ENCODE results near the gene RNF217.
"Not testable (repeated sequence)": the region's sequence is repeated elsewhere in the genome, so short reads cannot be mapped to it uniquely, and the experiment has no call there.

Gene RNF217

DNA sequence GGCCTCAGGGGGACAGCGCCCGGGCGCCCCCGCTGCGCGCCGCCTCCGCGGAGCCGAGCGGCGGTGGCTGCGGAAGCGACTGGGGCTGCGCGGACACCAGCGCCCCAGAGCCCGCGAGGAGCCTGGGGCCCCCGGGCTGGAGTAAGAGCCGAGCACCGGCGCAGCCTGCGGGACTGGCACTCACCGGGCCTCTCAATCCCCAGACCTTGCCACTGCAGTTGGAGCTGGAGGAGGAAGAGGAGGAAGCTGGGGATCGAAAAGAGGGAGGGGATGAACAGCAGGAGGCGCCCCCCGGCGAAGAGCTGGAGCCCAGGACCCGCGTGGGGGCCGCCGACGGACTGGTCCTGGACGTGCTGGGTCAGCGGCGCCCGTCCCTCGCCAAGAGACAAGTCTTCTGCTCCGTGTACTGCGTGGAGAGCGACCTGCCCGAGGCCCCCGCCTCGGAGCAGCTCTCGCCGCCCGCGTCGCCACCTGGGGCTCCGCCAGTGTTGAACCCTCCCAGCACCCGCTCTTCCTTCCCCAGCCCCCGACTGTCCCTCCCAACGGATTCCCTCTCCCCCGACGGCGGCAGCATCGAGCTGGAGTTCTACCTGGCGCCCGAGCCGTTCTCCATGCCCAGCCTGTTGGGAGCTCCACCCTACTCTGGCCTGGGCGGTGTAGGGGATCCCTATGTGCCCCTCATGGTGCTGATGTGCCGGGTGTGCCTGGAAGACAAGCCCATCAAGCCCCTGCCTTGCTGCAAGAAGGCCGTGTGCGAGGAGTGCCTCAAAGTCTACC is 590 bp downstream of the RNF217 start:
- no peak for DNase-seq (ENCODE audit: low read depth in 2 of 2)

GRCh38 chr6:124963416-124963785 is 1.2 kb downstream of the RNF217 start:
- DNase-seq (ENCODE audit: low read depth in 2 of 2), result no peak

DNA sequence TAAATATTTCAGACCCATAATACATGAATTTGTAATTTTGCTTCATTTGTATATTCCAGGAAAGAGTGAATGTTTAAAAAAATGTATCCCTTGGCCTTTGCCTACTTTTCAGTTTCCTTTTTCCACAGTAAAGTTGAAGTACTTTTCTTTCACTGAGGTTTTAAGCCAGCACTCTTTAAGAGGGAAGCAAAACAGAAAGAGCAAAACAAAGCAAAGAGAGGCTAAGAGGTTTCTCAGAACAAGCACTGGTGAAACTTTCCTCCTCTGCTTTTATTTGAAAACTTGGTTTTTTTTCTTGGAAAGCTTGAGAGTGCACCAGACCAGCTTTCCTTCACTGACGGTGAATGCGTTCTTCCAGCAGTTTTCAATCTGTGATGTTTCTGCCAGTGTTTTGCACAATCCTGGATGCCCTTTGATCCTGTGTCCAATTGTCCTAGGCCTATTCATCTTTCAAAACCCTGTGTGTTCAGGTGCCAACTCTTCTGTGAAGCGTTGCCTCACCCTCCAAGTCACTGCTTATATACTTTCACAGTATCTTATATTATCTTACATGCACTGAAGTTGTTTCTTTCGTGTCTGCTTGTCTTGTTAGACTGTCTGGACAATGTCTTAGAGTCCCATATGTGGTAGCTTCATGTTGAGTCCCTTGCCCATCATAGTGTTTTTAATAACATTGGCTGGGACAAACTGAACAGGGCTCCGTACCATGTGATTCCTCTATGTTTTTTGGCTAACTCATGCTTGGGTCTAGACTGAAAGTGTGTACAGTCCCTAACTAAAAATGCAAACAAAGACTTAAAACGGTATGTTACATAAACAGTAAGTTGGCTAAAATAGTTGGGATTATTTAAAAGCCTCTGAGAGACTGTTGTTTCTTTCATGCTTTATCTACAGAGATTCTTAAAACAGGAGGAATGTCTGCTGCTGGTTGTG is 1.9 kb downstream of the RNF217 start:
- no peak for DNase-seq (ENCODE audit: low read depth in 2 of 2)

DNA sequence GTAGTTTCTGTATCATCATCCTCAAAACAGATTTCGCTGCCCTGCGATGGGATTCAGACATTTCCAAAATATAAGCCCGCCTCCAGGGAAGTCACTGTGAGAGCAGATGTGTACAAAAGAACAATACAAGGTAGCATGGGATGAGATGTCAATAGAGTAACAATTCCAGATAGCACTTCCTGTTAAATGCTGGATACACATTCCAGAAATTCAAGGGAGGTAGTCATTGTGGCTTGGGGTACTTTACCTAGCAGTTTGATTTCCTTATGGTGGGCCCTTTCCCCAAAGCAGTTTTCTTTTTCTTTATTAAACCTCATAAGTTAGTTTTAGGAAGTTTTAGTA is 2.5 kb downstream of the RNF217 start:
- no peak for DNase-seq (ENCODE audit: low read depth in 2 of 2)

DNA sequence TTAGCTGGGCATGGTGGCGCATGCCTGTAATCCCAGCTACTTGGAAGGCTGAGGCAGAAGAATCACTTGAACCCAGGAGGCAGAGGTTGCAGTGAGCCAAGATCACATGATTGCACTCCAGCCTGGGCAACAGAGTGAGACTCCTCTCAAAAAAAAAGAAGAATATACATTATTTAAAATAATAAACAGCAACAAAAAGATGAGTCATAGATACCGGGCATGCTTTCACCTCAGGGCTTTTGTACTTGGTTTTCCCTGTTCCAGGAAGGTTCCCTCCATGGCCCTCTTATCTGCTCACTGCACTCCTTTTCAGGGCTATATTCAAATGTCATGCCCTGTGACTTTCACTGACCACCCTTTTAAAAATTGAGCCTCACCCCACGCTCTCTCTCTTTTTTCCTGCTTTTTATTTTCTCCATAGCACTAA is 3.2 kb downstream of the RNF217 start:
- DNase-seq (ENCODE audit: low read depth in 2 of 2), result not testable (repeated sequence)

GRCh38 chr6:124967444-124967843 is 5.2 kb downstream of the RNF217 start:
- DNase-seq (ENCODE audit: low read depth in 2 of 2), result no peak

GRCh38 chr6:124968401-124968800 is 6.2 kb downstream of the RNF217 start:
- no peak for DNase-seq (ENCODE audit: low read depth in 2 of 2)

DNA sequence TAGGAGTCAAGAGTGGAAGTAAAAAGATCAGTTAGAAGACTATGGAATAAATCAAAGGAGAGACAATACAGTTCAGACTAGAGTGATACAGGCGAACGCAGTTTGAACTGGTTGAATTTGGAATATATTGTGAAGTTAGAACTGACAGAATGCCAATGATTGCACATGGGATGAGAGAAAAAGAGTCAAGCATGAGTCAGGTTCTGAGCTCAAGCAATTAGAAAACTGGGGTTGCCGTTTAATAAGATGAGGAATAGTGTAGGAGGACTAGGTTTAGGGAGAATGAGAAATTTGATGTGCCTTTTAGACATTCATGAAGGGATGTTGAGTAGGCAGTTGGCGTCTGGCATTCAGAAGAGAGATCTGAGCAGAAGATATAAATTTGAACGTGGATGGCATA is 8.0 kb downstream of the RNF217 start:
- DNase-seq (ENCODE audit: low read depth in 2 of 2), result no peak

- DNase-seq (ENCODE audit: low read depth in 2 of 2), result no peak
These were observed 8.5 kb downstream of the RNF217 start for GRCh38 chr6:124970763-124971162.

DNA sequence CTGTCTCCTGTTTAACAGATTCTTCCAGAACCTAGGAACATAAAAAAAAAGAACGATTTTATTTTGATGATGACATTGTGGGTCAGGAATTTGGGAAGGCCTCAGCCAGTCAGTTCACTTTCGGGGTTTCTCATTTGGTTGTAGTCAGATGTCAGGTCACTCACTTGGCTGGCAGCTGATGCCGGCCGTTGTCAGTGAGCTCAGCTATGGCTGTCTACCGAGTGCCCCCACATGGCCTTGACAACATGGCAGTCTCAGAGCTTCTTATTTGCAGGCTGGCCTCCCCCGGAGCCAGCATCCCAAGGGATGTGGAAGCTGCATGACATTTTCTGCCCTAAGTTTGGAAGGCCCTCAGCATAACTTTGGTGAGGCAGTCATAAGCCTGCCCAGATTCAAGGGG is 11.5 kb downstream of the RNF217 start:
- no peak for DNase-seq (ENCODE audit: low read depth in 2 of 2)

- no peak for DNase-seq (ENCODE audit: low read depth in 2 of 2)
These were observed 12.6 kb downstream of the RNF217 start for GRCh38 chr6:124974771-124975377.

DNA sequence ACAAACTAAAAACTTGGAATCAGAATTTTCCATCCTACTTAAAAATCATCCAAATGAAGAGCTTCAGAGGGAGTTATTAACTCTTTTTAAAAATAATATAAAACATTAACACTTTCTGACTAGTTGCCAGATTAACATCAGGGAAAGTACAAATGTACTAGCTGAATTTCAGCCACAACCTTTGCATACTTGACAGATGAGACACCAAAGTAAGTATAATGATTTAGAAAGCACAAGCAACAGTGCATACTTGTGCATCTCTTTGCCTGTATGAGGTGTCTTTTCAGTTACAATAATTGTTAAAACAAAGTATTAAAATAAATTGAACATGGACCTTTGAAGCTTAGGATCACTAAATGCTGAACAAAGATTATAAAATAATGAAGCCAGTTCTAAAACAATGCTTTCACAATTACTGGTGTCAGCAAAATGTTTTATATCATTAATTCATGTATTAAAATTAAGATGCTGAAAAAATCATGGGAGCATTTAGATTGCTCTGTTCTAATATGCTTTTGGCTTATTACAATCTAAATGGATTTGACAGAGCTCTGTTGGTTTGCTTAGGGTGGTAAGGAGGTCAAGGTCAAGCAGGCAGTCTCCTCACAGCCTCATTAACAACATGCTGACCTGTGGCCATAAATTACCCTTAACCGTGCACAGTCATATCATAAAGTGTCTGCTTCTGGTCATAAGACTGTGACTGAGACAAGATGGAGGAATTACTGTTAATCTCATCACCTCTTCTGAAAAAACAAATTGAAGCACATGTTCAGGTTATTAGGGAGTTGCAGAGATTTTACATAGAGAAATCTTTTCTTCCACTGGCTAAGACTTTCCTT is 15.1 kb downstream of the RNF217 start:
- DNase-seq (ENCODE audit: low read depth in 2 of 2), result no peak

GRCh38 chr6:124978451-124979293 is 16.4 kb downstream of the RNF217 start:
- DNase-seq (ENCODE audit: low read depth in 2 of 2), result no peak

- DNase-seq (ENCODE audit: low read depth in 2 of 2), result no peak
These were observed 17.0 kb downstream of the RNF217 start for GRCh38 chr6:124979294-124979678.

DNA sequence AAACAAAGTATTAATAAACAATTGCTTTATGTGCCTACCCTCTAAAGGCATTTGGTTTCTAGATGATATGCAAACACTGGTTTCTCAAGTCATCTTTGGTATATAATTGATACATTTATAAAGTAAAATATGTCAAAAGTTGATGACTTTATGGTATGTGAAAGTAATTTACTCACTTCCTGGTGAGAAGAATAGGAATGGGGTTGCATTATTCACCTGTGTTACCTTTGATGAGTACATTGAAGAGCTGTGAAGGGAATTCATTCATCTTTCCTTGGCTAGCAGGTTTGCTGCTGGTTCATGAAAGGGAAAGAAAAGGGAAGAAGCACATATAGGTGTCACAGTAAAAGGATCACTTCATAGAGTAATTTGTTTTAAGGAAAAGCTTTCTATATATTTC is 20.4 kb downstream of the RNF217 start:
- no peak for DNase-seq (ENCODE audit: low read depth in 2 of 2)

- DNase-seq (ENCODE audit: low read depth in 2 of 2), result no peak
These were observed 21.3 kb downstream of the RNF217 start for GRCh38 chr6:124983383-124984083.

GRCh38 chr6:124984668-124985338 is 22.6 kb downstream of the RNF217 start:
- no peak for DNase-seq (ENCODE audit: low read depth in 2 of 2)

- no peak for DNase-seq (ENCODE audit: low read depth in 2 of 2)
These were observed 23.9 kb downstream of the RNF217 start for GRCh38 chr6:124986164-124986563.

DNA sequence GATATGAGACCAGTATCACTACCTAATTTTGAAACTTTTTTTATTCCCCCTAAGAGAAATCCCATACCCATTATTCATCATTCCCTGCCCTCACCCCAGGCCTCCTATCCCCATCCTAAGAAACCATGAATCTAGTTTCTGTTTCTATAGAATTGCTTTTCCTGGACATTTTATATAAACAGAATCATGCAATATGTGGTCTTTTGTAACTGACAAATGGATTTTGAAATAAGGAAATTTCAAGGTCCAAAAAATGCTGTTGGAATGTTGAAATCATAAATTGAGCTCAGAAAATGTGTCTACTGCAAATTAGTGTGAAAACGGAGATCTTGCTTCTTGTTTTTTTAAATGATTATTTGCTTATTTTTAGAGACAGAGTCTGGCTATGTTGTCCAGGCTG is 25.1 kb downstream of the RNF217 start:
- no peak for DNase-seq (ENCODE audit: low read depth in 2 of 2)
